Measurements from ENCODE around the gene DUXA.
"Not testable (repeated sequence)": the region's sequence is repeated elsewhere in the genome, so short reads cannot be mapped to it uniquely, and the experiment has no call there.

The DUXA gene

DNA sequence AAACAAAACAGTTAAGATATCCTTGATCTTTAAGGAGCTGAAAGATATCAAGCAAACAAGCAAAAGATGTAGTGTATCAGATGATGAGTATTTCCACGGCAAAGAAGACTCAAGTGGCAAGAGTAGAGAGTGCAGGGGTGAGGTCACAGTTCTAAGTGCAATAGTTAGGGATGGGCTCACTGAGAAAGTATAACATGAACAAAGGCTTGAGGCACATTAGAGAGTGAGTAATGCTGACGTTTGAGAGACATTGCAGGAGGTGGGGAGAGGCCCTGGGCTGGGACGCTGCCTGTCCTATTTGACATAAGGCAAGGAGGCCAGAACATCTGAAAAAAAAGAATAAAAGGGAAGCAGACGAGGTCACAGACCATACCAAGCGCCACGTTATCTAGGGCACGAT is 1.4 kb downstream of the DUXA start:
- no peak overlapping the region for H3K4me3 ChIP-seq (ENCODE audit: low read depth in 1 of 5, low read length in 5 of 5)
- no peaks in the 10 kb centered on the region for H3K36me3 ChIP-seq (ENCODE audit: control insufficient read depth in 5 of 5, insufficient read depth in 5 of 5, low read length in 5 of 5)
- no peaks in the 10 kb centered on the region for H3K27me3 ChIP-seq (ENCODE audit: control insufficient read depth in 5 of 5, insufficient read depth in 4 of 5, low read length in 5 of 5)
- no peak overlapping the region for H3K27ac ChIP-seq (ENCODE audit: low read depth, low read length)
- no peak overlapping the region for H3K9ac ChIP-seq (ENCODE audit: low read length in 5 of 5)
- no peaks in the 10 kb centered on the region for H3K9me3 ChIP-seq (ENCODE audit: control insufficient read depth in 5 of 5, low read length in 5 of 5)
- H3K4me1 ChIP-seq (ENCODE audit: control insufficient read depth in 5 of 5, insufficient read depth in 5 of 5, low read length in 5 of 5), result peaks cover 0 to 5% (median 0%) of the 10 kb centered on the region in 5 donors

DNA sequence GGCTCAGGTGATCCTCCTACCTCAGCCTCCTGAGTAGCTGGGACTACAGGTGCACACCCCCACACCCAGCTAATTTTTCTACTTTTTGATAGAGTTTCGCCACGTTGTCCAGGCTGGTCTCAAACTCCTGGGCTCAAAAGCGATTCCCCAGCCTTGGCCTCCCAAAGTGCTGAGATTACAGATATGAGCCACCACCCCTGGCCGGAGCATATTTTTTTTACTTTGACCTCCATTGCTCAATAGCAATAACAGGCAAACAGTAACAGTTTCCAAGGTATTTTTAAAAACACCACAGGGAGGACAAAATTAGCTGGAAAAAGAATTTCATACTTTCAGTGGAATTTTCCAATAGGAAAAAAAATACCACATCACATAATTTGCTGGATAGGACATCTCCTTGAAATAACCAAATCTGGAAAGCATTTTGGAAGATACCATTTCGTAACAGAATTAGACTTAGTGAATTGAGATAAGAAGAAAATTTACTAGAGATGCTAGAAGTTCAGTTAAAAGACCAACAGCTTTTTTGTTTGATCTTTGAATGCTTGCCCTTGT is 5.2 kb downstream of the DUXA start:
- Histone ChIP-seq H3K27ac (ENCODE audit: low read depth, low read length) (no peak overlapping the region), H3K4me1 (ENCODE audit: control insufficient read depth in 5 of 5, insufficient read depth in 5 of 5, low read length in 5 of 5) (peaks cover 0 to 5% (median 0%) of the 10 kb centered on the region in 5 donors), H3K9me3 (ENCODE audit: control insufficient read depth in 5 of 5, low read length in 5 of 5) (no peaks in the 10 kb centered on the region), H3K4me3 (ENCODE audit: low read depth in 1 of 5, low read length in 5 of 5) (no peak overlapping the region), H3K36me3 (ENCODE audit: control insufficient read depth in 5 of 5, insufficient read depth in 5 of 5, low read length in 5 of 5) (no peaks in the 10 kb centered on the region), H3K9ac (ENCODE audit: low read length in 5 of 5) (no peak overlapping the region), H3K27me3 (ENCODE audit: control insufficient read depth in 5 of 5, insufficient read depth in 4 of 5, low read length in 5 of 5) (no peaks in the 10 kb centered on the region)

DNA sequence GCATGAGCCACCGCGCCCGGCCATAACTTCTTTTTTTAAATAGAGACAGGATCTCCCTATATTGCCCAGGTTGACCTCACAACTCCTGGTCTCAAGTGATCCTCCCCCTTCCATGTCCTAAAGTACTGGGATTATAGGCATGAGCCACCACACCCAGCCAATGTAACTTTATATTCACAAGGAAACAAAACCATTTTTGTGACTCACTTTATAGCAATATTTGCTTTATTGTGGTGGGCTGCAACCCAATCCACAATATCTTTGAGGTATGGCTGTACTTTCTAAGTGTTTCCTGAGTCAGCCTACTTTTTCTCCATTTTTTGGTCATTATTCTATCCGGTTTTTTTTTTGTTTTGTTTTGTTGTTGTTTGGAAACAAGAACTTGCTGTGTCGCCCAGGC is 14.4 kb downstream of the DUXA start:
- Histone ChIP-seq H3K36me3 (ENCODE audit: control insufficient read depth in 5 of 5, insufficient read depth in 5 of 5, low read length in 5 of 5) (no peaks in the 10 kb centered on the region), H3K4me3 (ENCODE audit: low read depth in 1 of 5, low read length in 5 of 5) (no peak overlapping the region), H3K9ac (ENCODE audit: low read length in 5 of 5) (no peak overlapping the region), H3K27me3 (ENCODE audit: control insufficient read depth in 5 of 5, insufficient read depth in 4 of 5, low read length in 5 of 5) (peaks cover 0 to 2% (median 0%) of the 10 kb centered on the region in 5 donors), H3K4me1 (ENCODE audit: control insufficient read depth in 5 of 5, insufficient read depth in 5 of 5, low read length in 5 of 5) (no peaks in the 10 kb centered on the region), H3K27ac (ENCODE audit: low read depth, low read length) (no peak overlapping the region), H3K9me3 (ENCODE audit: control insufficient read depth in 5 of 5, low read length in 5 of 5) (peaks cover 0 to 3% (median 0%) of the 10 kb centered on the region in 5 donors)

DNA sequence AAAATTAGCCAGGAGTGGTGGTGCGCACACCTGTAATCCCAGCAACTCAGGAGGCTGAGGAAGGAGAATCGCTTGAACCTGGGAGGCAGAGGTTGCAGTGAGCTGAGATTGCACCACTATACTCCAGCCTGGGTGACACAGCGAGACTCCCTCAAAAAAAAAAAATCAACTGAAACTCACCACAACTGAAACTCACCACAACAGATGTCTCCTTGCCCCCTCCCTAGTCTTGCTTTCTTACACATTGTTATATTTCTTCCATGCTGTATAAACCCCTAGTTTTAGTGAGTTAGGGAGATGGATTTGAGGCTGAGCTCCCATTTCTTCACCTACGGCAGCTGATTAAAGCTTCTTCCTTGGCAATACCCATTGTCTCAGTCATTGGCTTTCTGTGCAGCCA is 25.6 kb downstream of the DUXA start:
- H3K9me3 ChIP-seq (ENCODE audit: control insufficient read depth in 5 of 5, low read length in 5 of 5), result peaks cover 0 to 2% (median 0%) of the 10 kb centered on the region in 5 donors
- peaks cover 0 to 2% (median 0%) of the 10 kb centered on the region in 5 donors for H3K27me3 ChIP-seq (ENCODE audit: control insufficient read depth in 5 of 5, insufficient read depth in 4 of 5, low read length in 5 of 5)
- no peak overlapping the region for H3K9ac ChIP-seq (ENCODE audit: low read length in 5 of 5)
- no peaks in the 10 kb centered on the region for H3K36me3 ChIP-seq (ENCODE audit: control insufficient read depth in 5 of 5, insufficient read depth in 5 of 5, low read length in 5 of 5)
- no peak overlapping the region for H3K4me3 ChIP-seq (ENCODE audit: low read depth in 1 of 5, low read length in 5 of 5)
- no peaks in the 10 kb centered on the region for H3K4me1 ChIP-seq (ENCODE audit: control insufficient read depth in 5 of 5, insufficient read depth in 5 of 5, low read length in 5 of 5)
- H3K27ac ChIP-seq (ENCODE audit: low read depth, low read length), result no peak overlapping the region

DNA sequence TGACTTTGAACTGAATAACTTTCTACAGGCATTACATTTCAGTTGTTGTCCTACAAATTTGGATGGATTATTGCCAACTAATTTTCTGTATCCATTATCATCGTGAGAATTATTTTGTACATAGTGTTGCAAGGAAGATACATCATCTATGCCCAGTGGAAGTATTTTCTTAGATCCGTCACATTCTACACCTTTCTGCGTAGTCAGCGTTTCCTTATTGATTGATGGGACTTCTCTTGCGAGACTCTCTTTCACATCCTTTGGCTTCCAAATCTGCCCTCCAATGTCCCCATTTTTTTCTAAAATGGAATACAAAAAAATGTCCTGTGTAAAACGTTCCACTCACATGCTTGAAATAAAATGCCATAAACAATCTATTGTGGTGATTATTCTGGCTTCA is 31.5 kb downstream of the DUXA start:
- no peak overlapping the region for H3K9ac ChIP-seq (ENCODE audit: low read length in 5 of 5)
- no peak overlapping the region for H3K4me3 ChIP-seq (ENCODE audit: low read depth in 1 of 5, low read length in 5 of 5)
- H3K9me3 ChIP-seq (ENCODE audit: control insufficient read depth in 5 of 5, low read length in 5 of 5), result no peaks in the 10 kb centered on the region
- H3K27ac ChIP-seq (ENCODE audit: low read depth, low read length), result no peak overlapping the region
- peaks cover 0 to 2% (median 0%) of the 10 kb centered on the region in 5 donors for H3K27me3 ChIP-seq (ENCODE audit: control insufficient read depth in 5 of 5, insufficient read depth in 4 of 5, low read length in 5 of 5)
- no peaks in the 10 kb centered on the region for H3K36me3 ChIP-seq (ENCODE audit: control insufficient read depth in 5 of 5, insufficient read depth in 5 of 5, low read length in 5 of 5)
- no peaks in the 10 kb centered on the region for H3K4me1 ChIP-seq (ENCODE audit: control insufficient read depth in 5 of 5, insufficient read depth in 5 of 5, low read length in 5 of 5)

DNA sequence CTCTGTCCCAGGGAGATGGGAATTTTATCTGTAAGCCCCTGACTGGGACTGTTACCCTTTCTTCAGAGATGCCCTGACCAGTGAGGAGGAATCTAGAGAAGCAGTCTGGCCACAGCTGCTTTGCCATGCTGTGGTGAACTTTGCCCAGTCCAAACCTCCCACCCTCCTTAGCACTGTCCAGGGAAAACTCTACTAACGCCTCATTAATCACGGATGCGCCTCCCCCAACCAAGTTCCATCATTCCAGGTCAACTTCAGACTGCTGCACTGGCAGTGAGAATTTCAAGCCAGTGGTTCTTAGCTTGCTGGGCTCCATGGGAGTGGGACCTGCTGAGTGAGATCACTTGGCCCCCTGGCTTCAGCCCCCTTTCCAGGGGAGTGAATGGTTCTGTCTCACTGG is 39.9 kb downstream of the DUXA start:
- H3K36me3 ChIP-seq (ENCODE audit: control insufficient read depth in 5 of 5, insufficient read depth in 5 of 5, low read length in 5 of 5); H3K9me3 ChIP-seq (ENCODE audit: control insufficient read depth in 5 of 5, low read length in 5 of 5); H3K9ac ChIP-seq (ENCODE audit: low read length in 5 of 5); H3K4me1 ChIP-seq (ENCODE audit: control insufficient read depth in 5 of 5, insufficient read depth in 5 of 5, low read length in 5 of 5); H3K27ac ChIP-seq (ENCODE audit: low read depth, low read length); H3K27me3 ChIP-seq (ENCODE audit: control insufficient read depth in 5 of 5, insufficient read depth in 4 of 5, low read length in 5 of 5); H3K4me3 ChIP-seq (ENCODE audit: low read depth in 1 of 5, low read length in 5 of 5): not testable (repeated sequence)

DNA sequence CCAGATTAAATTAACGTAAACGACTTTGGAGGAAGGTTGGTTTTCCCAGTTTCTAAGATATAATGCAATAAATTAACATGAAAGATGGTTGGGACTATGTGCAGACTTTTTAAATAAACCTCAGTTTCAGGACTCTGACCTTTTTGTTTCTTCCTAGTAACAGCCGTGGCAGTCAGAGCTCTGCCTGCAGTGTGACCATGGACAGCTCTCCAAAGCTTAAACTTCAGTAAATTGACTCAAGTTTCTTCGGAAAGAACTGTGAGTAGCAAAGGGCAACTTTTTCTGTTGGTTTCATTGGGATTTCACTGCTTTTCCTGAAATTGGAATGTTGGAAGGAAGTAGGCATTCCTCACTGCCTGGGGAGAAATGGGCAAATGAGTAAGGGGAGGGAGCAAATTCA is 43.4 kb downstream of the DUXA start:
- Histone ChIP-seq H3K27ac (ENCODE audit: low read depth, low read length) (no peak overlapping the region), H3K9ac (ENCODE audit: low read length in 5 of 5) (no peak overlapping the region), H3K27me3 (ENCODE audit: control insufficient read depth in 5 of 5, insufficient read depth in 4 of 5, low read length in 5 of 5) (peaks cover 0 to 10% (median under 1%) of the 10 kb centered on the region in 5 donors), H3K4me3 (ENCODE audit: low read depth in 1 of 5, low read length in 5 of 5) (no peak overlapping the region), H3K9me3 (ENCODE audit: control insufficient read depth in 5 of 5, low read length in 5 of 5) (peaks cover 0 to 2% (median 0%) of the 10 kb centered on the region in 5 donors), H3K36me3 (ENCODE audit: control insufficient read depth in 5 of 5, insufficient read depth in 5 of 5, low read length in 5 of 5) (no peaks in the 10 kb centered on the region), H3K4me1 (ENCODE audit: control insufficient read depth in 5 of 5, insufficient read depth in 5 of 5, low read length in 5 of 5) (peaks cover 0 to 2% (median 0%) of the 10 kb centered on the region in 5 donors)

DNA sequence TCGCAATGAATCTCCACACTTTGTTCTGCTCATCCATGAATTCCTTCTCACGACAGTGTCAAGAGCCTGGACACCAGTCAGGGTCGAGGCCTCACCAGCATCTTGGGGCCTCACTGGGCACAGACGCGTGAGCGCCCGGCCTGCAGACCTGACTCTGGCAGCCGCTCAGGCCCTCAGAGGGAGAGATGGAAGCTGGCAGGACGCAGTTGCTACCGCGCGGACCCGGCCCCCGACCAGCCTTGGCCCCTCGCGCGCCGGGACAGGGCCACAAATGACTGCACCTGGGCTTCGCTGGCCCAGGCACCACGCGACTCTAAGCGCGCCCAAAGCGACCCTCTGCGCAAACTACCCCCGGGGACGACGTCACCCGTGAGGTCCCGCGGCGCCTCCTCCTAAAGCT is 48.4 kb downstream of the DUXA start:
- Histone ChIP-seq H3K9ac (ENCODE audit: low read length in 5 of 5) (no peak overlapping the region), H3K4me1 (ENCODE audit: control insufficient read depth in 5 of 5, insufficient read depth in 5 of 5, low read length in 5 of 5) (no peaks in the 10 kb centered on the region)

DNA sequence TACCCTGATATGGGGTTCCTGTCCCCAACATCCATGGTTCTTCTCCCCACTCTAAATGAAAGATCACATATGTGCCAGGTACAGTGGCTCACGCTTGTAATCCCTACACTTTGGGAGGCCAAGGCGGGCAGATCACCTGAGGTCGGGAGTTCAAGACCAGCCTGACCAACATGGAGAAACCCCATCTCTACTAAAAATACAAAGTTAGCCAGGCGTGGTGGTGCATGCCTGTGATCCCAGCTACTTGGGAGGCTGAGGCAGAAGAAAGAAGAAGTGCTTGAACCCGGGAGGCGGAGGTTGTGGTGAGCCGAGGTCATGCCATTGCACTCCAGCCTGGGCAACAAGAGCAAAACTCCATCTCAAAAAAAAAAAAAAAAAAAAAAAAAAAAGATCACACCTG is 53.8 kb downstream of the DUXA start:
- H3K36me3 ChIP-seq (ENCODE audit: control insufficient read depth in 5 of 5, insufficient read depth in 5 of 5, low read length in 5 of 5); H3K27ac ChIP-seq (ENCODE audit: low read depth, low read length); H3K4me3 ChIP-seq (ENCODE audit: low read depth in 1 of 5, low read length in 5 of 5); H3K27me3 ChIP-seq (ENCODE audit: control insufficient read depth in 5 of 5, insufficient read depth in 4 of 5, low read length in 5 of 5); H3K4me1 ChIP-seq (ENCODE audit: control insufficient read depth in 5 of 5, insufficient read depth in 5 of 5, low read length in 5 of 5); H3K9ac ChIP-seq (ENCODE audit: low read length in 5 of 5): not testable (repeated sequence)
- peaks cover 6 to 40% (median 30%) of the 10 kb centered on the region in 5 donors for H3K9me3 ChIP-seq (ENCODE audit: control insufficient read depth in 5 of 5, low read length in 5 of 5)

More for the DNA sequence above, 48.4 kb downstream of the DUXA start:
- H3K36me3 ChIP-seq (ENCODE audit: control insufficient read depth in 5 of 5, insufficient read depth in 5 of 5, low read length in 5 of 5), result no peaks in the 10 kb centered on the region
- H3K4me3 ChIP-seq (ENCODE audit: low read depth in 1 of 5, low read length in 5 of 5), result no peak overlapping the region
- no peak overlapping the region for H3K27ac ChIP-seq (ENCODE audit: low read depth, low read length)
- peaks cover 0 to 11% (median 7%) of the 10 kb centered on the region in 5 donors for H3K9me3 ChIP-seq (ENCODE audit: control insufficient read depth in 5 of 5, low read length in 5 of 5)
- H3K27me3 ChIP-seq (ENCODE audit: control insufficient read depth in 5 of 5, insufficient read depth in 4 of 5, low read length in 5 of 5), result peaks cover 0 to 8% (median 0%) of the 10 kb centered on the region in 5 donors

DNA sequence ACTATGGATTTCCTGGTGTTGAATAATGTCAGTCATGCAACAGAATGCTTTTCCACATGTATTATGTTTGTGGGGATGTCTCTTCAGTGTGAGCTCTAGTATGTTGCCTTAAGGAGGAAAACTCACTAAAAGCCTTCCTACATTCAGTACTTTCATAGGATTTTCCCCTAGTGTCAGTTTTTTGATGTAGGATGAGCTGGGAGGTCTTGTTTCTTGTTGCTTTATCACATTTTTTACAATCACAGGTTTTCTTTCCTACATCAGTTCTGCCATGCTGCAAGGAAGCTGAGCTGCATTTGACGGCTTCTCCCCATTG is 56.0 kb downstream of the DUXA start:
- Histone ChIP-seq H3K27ac (ENCODE audit: low read depth, low read length) (no peak overlapping the region), H3K4me1 (ENCODE audit: control insufficient read depth in 5 of 5, insufficient read depth in 5 of 5, low read length in 5 of 5) (no peaks in the 10 kb centered on the region), H3K27me3 (ENCODE audit: control insufficient read depth in 5 of 5, insufficient read depth in 4 of 5, low read length in 5 of 5) (peaks cover under 1 to 6% (median 5%) of the 10 kb centered on the region in 5 donors), H3K9me3 (ENCODE audit: control insufficient read depth in 5 of 5, low read length in 5 of 5) (peaks cover 6 to 38% (median 26%) of the 10 kb centered on the region in 5 donors), H3K36me3 (ENCODE audit: control insufficient read depth in 5 of 5, insufficient read depth in 5 of 5, low read length in 5 of 5) (no peaks in the 10 kb centered on the region), H3K9ac (ENCODE audit: low read length in 5 of 5) (no peak overlapping the region), H3K4me3 (ENCODE audit: low read depth in 1 of 5, low read length in 5 of 5) (peak overlapping the region in 2 of 5 donors; percentile 1 to 34)

All from subcutaneous abdominal adipose tissue (tissue), 5 donors.